Liver (tissue), 3 donors: ENCODE measurements around the gene RASGRP1.

Experiments used
- EGR1 ChIP-seq, 2 donors: IDR thresholded peaks; 2 replicates each; pipeline ENCODE4 v1.6.1; 2016 to 2018; ENCODE audit warnings: antibody characterized with exemption in 2 of 2, low read depth in 2 of 2
- FOXA1 ChIP-seq: IDR thresholded peaks from 2 replicates; pipeline ENCODE4 v1.6.1; 2016; ENCODE audit warnings: antibody characterized with exemption
- FOXA2 ChIP-seq: IDR thresholded peaks from 2 replicates; pipeline ENCODE4 v1.6.1; 2016; ENCODE audit warnings: antibody characterized with exemption
- GABPA ChIP-seq, 2 donors: IDR thresholded peaks in 1 of 2; conservative IDR thresholded peaks in 1 of 2; 2 replicates each; pipeline ENCODE4 v1.6.1; 2016; ENCODE audit warnings: antibody characterized with exemption in 2 of 2, mild to moderate bottlenecking in 1 of 2, moderate library complexity in 1 of 2
- JUND ChIP-seq, 2 donors: IDR thresholded peaks; 2 replicates each; pipeline ENCODE4 v1.6.1; 2016; ENCODE audit warnings: antibody characterized with exemption in 2 of 2
- TAF1 ChIP-seq: conservative IDR thresholded peaks from 2 replicates; pipeline ENCODE4 v1.6.1; 2016; ENCODE audit warnings: antibody characterized with exemption, mild to moderate bottlenecking
- YY1 ChIP-seq: IDR thresholded peaks from 2 replicates; pipeline ENCODE4 v1.6.1; 2016; ENCODE audit warnings: antibody characterized with exemption, mild to moderate bottlenecking
- TF ChIP-seq, protein P1 (sequence below): fragments of 150-350 bp; IDR thresholded peaks from 2 replicates; pipeline ENCODE4 v1.5.1; 2017; ENCODE audit warnings: improper control_type of control experiment, low read depth, low read length; ENCODE audit not compliant: missing input control
- TF ChIP-seq, protein P2 (sequence below): IDR thresholded peaks from 2 replicates; pipeline ENCODE4 v1.6.1; 2016; ENCODE audit warnings: antibody characterized with exemption
- TF ChIP-seq, protein P3 (sequence below): IDR thresholded peaks from 2 replicates; pipeline ENCODE4 v1.6.1; 2016; ENCODE audit warnings: antibody characterized with exemption, mild to moderate bottlenecking
- TF ChIP-seq, protein P4 (sequence below): IDR thresholded peaks from 2 replicates; pipeline ENCODE4 v1.6.1; 2016; ENCODE audit warnings: antibody characterized with exemption
- donor health status: healthy.
- donor health status: healthy.

DNA sequence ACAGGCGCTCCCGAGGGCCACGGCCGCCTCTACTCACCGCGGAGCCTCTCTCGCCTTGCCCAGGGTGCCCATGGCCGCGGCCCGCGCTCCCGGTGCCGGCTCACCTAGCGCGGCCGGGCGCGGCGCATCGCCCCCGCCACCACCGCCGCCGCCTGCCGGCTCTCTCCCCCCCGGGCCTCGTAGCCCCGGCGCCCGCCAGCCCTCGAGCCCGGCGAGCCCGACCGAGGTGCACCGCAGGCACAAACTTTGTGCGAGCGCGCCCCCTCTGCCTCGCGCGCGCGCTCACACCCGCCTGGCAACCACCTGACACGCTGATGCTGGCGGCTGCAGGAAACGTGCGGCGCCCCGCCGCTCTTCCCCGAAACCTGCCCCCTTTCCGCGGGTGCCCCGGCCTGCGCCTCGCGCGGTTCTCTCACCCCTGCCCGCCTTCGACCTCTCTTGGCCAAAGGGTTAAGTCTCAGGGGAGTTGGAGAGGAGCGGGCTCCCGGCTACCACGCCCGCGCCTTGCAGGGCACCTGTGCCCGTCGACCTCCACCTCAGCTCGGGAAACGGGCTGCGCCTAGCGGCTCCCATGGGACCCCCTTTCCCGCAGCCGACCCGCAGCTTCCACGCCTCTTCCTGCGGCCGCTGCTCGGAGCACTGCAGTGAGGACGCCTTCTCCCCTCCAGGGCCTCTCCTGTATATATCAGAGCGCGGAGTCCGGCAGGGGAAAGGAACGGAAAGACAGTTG lies at the start of gene RASGRP1:
- TF ChIP-seq, protein P1, sequence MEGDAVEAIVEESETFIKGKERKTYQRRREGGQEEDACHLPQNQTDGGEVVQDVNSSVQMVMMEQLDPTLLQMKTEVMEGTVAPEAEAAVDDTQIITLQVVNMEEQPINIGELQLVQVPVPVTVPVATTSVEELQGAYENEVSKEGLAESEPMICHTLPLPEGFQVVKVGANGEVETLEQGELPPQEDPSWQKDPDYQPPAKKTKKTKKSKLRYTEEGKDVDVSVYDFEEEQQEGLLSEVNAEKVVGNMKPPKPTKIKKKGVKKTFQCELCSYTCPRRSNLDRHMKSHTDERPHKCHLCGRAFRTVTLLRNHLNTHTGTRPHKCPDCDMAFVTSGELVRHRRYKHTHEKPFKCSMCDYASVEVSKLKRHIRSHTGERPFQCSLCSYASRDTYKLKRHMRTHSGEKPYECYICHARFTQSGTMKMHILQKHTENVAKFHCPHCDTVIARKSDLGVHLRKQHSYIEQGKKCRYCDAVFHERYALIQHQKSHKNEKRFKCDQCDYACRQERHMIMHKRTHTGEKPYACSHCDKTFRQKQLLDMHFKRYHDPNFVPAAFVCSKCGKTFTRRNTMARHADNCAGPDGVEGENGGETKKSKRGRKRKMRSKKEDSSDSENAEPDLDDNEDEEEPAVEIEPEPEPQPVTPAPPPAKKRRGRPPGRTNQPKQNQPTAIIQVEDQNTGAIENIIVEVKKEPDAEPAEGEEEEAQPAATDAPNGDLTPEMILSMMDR = no peak
- TF ChIP-seq, protein P2, sequence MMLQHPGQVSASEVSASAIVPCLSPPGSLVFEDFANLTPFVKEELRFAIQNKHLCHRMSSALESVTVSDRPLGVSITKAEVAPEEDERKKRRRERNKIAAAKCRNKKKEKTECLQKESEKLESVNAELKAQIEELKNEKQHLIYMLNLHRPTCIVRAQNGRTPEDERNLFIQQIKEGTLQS = no peak
- TF ChIP-seq FOXA2 (no peak), TAF1 (no peak), GABPA (IDR thresholded peaks at IDR 0.05 in 1 of 2, conservative IDR thresholded peaks at IDR 0.05 in 1 of 2) (no peak), YY1 (no peak), JUND (IDR thresholded peaks at IDR 0.05) (no peak), FOXA1 (no peak), EGR1 (IDR thresholded peaks at IDR 0.05; ENCODE audit: low read depth in 2 of 2) (no peak)
- TF ChIP-seq, protein P3, sequence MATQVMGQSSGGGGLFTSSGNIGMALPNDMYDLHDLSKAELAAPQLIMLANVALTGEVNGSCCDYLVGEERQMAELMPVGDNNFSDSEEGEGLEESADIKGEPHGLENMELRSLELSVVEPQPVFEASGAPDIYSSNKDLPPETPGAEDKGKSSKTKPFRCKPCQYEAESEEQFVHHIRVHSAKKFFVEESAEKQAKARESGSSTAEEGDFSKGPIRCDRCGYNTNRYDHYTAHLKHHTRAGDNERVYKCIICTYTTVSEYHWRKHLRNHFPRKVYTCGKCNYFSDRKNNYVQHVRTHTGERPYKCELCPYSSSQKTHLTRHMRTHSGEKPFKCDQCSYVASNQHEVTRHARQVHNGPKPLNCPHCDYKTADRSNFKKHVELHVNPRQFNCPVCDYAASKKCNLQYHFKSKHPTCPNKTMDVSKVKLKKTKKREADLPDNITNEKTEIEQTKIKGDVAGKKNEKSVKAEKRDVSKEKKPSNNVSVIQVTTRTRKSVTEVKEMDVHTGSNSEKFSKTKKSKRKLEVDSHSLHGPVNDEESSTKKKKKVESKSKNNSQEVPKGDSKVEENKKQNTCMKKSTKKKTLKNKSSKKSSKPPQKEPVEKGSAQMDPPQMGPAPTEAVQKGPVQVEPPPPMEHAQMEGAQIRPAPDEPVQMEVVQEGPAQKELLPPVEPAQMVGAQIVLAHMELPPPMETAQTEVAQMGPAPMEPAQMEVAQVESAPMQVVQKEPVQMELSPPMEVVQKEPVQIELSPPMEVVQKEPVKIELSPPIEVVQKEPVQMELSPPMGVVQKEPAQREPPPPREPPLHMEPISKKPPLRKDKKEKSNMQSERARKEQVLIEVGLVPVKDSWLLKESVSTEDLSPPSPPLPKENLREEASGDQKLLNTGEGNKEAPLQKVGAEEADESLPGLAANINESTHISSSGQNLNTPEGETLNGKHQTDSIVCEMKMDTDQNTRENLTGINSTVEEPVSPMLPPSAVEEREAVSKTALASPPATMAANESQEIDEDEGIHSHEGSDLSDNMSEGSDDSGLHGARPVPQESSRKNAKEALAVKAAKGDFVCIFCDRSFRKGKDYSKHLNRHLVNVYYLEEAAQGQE = no peak
- TF ChIP-seq, protein P4, sequence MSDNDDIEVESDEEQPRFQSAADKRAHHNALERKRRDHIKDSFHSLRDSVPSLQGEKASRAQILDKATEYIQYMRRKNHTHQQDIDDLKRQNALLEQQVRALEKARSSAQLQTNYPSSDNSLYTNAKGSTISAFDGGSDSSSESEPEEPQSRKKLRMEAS = no peak
